ENCODE results near the gene IRAK3. TPM values are rescaled to one million over a fixed set of nuclear protein-coding genes. Genes with fewer than 3 reads are reported as not detected.

IRAK3 gene
- 17.1 and 19.2 TPM in 2 replicates for total RNA-seq

- peak; percentile 62 for DNase-seq
Measured at GRCh38 chr12:66188584-66189485, at the start of gene IRAK3. Gene IRAK3 (plus strand): TSS chr12:66189214. CDS start chr12:66189300, 86 bp downstream.

- DNase-seq, result no peak
Measured at GRCh38 chr12:66139328-66139727, 49.7 kb upstream of the IRAK3 start.

- no peak for DNase-seq
Measured at GRCh38 chr12:66140731-66141130, 48.3 kb upstream of the IRAK3 start.

GRCh38 chr12:66141299-66141698 is 47.7 kb upstream of the IRAK3 start:
- no peak for DNase-seq

GRCh38 chr12:66142826-66143225 is 46.2 kb upstream of the IRAK3 start:
- DNase-seq, result no peak

GRCh38 chr12:66143868-66144267 is 45.1 kb upstream of the IRAK3 start:
- DNase-seq, result no peak

GRCh38 chr12:66144791-66145754 is 43.9 kb upstream of the IRAK3 start:
- peak; percentile 85 for DNase-seq

GRCh38 chr12:66149702-66150398 is 39.2 kb upstream of the IRAK3 start:
- peak; percentile 34 for DNase-seq

GRCh38 chr12:66152732-66153131 is 36.3 kb upstream of the IRAK3 start:
- peak; percentile 18 for DNase-seq

GRCh38 chr12:66154776-66155175 is 34.2 kb upstream of the IRAK3 start:
- peak; percentile 17 for DNase-seq

- DNase-seq, result no peak
Measured at GRCh38 chr12:66156654-66157053, 32.4 kb upstream of the IRAK3 start.

GRCh38 chr12:66159123-66159522 is 29.9 kb upstream of the IRAK3 start:
- no peak for DNase-seq

GRCh38 chr12:66160704-66161103 is 28.3 kb upstream of the IRAK3 start:
- DNase-seq, result no peak

- DNase-seq, result no peak
Measured at GRCh38 chr12:66162701-66163100, 26.3 kb upstream of the IRAK3 start.

GRCh38 chr12:66163289-66163688 is 25.7 kb upstream of the IRAK3 start:
- DNase-seq, result no peak

- no peak for DNase-seq
Measured at GRCh38 chr12:66164349-66164821, 24.6 kb upstream of the IRAK3 start.

GRCh38 chr12:66165141-66165540 is 23.9 kb upstream of the IRAK3 start:
- DNase-seq, result no peak

GRCh38 chr12:66166561-66166960 is 22.5 kb upstream of the IRAK3 start:
- no peak for DNase-seq

GRCh38 chr12:66168410-66168809 is 20.6 kb upstream of the IRAK3 start:
- DNase-seq, result no peak

- DNase-seq, result peak; percentile 92
Measured at GRCh38 chr12:66169221-66170170, 19.5 kb upstream of the IRAK3 start, which contains the start of gene TMBIM4. Gene TMBIM4 (minus strand): TSS chr12:66169996. CDS start chr12:66169951, 45 bp downstream.

- no peak for DNase-seq
Measured at GRCh38 chr12:66170606-66171005, 18.4 kb upstream of the IRAK3 start.
